IMR-90 (cell line): ENCODE data around the gene TRIM62. TPM values are rescaled to one million over a fixed set of nuclear protein-coding genes. Genes with fewer than 3 reads are reported as not detected.

Experiments used
- ATAC-seq: fragments of 200-7000 bp; cut with Tn5 transposase; 2 replicates; pipeline ENCODE4 v1.9.1; 2020; ENCODE audit warnings: low read depth, mild to moderate bottlenecking, moderate library complexity
- BruUV-seq: library from RNA; stranded (reverse); fragments of 400-500 nt; replicated peaks from 2 replicates; lab custom pipeline; 2021; lab: Mats Ljungman, UMichigan
- CTCF ChIA-PET: fragments of 300-600 bp; formaldehyde crosslinking; extraction: SDS; loops from one replicate; lab custom pipeline; 2021; ENCODE audit warnings: antibody characterized with exemption; lab: Yijun Ruan, JAX
- POLR2A ChIA-PET: fragments of 300-600 bp; sonication (Branson Sonifier 250); formaldehyde crosslinking; loops from one replicate; lab custom pipeline; 2022; ENCODE audit warnings: antibody characterized with exemption; ENCODE audit not compliant: unreplicated experiment; lab: Charles Lee
- DNase-seq: peaks from one replicate; pipeline ENCODE4 v3.0.0; 2013
- H2AFZ ChIP-seq: replicated peaks from 2 replicates; pipeline ENCODE3; 2013; ENCODE audit warnings: low read length, mild to moderate bottlenecking; ENCODE audit not compliant: poor library complexity
- H2AK5ac ChIP-seq: 2 replicates; pipeline ENCODE4 v1.6.1; 2013; ENCODE audit warnings: low read depth, low read length, inconsistent platforms
- H2AK9ac ChIP-seq: replicated peaks from 2 replicates; pipeline ENCODE3; 2013; ENCODE audit warnings: mild to moderate bottlenecking, low read depth, low read length, moderate library complexity; ENCODE audit not compliant: poor library complexity
- H2BK120ac ChIP-seq: 2 replicates; pipeline ENCODE4 v1.6.1; 2013; ENCODE audit warnings: low read depth, low read length, inconsistent platforms
- H2BK15ac ChIP-seq: 3 replicates; pipeline ENCODE4 v1.6.1; 2013; ENCODE audit warnings: low read depth, low read length, inconsistent platforms
- H2BK20ac ChIP-seq: 2 replicates; pipeline ENCODE4 v1.6.1; 2013; ENCODE audit warnings: low read depth, mild to moderate bottlenecking, inconsistent platforms, low read length, moderate library complexity
- H2BK5ac ChIP-seq: 2 replicates; pipeline ENCODE4 v1.6.1; 2013; ENCODE audit warnings: mild to moderate bottlenecking, low read depth, low read length, inconsistent platforms; ENCODE audit not compliant: poor library complexity, severe bottlenecking
- H3K14ac ChIP-seq: replicated peaks from 2 replicates; pipeline ENCODE4 v1.6.1; 2013; ENCODE audit warnings: low read depth, low read length, inconsistent platforms
- H3K18ac ChIP-seq: 2 replicates; pipeline ENCODE4 v1.6.1; 2013; ENCODE audit warnings: low read depth, low read length, control low read depth
- H3K23ac ChIP-seq: 2 replicates; pipeline ENCODE4 v1.6.1; 2013; ENCODE audit warnings: low read depth, low read length, inconsistent platforms
- H3K27ac ChIP-seq: 2 replicates; pipeline ENCODE4 v1.5.1; 2013; ENCODE audit warnings: mild to moderate bottlenecking, control low read depth, low read length; ENCODE audit not compliant: insufficient read depth
- H3K27me3 ChIP-seq: 2 replicates; pipeline ENCODE4 v1.6.1; 2013; ENCODE audit warnings: low read length; ENCODE audit not compliant: control insufficient read depth, insufficient read depth
- H3K36me3 ChIP-seq: 2 replicates; pipeline ENCODE4 v1.6.1; 2013; ENCODE audit warnings: low read length, mixed read lengths; ENCODE audit not compliant: control insufficient read depth, insufficient read depth
- H3K4ac ChIP-seq: 2 replicates; pipeline ENCODE4 v1.6.1; 2013; ENCODE audit warnings: low read depth, low read length, inconsistent platforms
- H3K4me1 ChIP-seq: 2 replicates; pipeline ENCODE4 v1.6.1; 2013; ENCODE audit warnings: low read length, mixed read lengths; ENCODE audit not compliant: control insufficient read depth, insufficient read depth
- H3K4me2 ChIP-seq: 2 replicates; pipeline ENCODE4 v1.6.1; 2013; ENCODE audit warnings: low read depth, mild to moderate bottlenecking, control low read depth, low read length, moderate library complexity
- H3K4me3 ChIP-seq: 2 replicates; pipeline ENCODE4 v1.5.1; 2013; ENCODE audit warnings: low read depth, mild to moderate bottlenecking, control low read depth, low read length, moderate library complexity; ENCODE audit not compliant: insufficient read depth
- H3K56ac ChIP-seq: 2 replicates; pipeline ENCODE4 v1.6.1; 2013; ENCODE audit warnings: low read length, inconsistent platforms; ENCODE audit not compliant: insufficient read depth; ENCODE audit errors: extremely low read depth
- H3K79me1 ChIP-seq, 2 experiments: 2 replicates each; pipeline ENCODE4 v1.6.1; 2013; ENCODE audit warnings: low read length in 2 of 2, inconsistent platforms in 1 of 2, low read depth in 1 of 2
- H3K9ac ChIP-seq: 2 replicates; pipeline ENCODE4 v1.6.1; 2013; ENCODE audit warnings: low read depth, low read length, control low read depth
- H3K9me1 ChIP-seq: 2 replicates; pipeline ENCODE4 v1.6.1; 2013; ENCODE audit warnings: low read length, inconsistent platforms; ENCODE audit not compliant: insufficient read depth
- H3K9me3 ChIP-seq: 2 replicates; pipeline ENCODE4 v1.6.1; 2013; ENCODE audit warnings: low read length; ENCODE audit not compliant: control insufficient read depth, insufficient read depth
- H4K20me1 ChIP-seq: 2 replicates; pipeline ENCODE4 v1.6.1; 2013; ENCODE audit warnings: low read length, inconsistent platforms; ENCODE audit not compliant: insufficient read depth
- H4K5ac ChIP-seq: 2 replicates; pipeline ENCODE4 v1.6.1; 2013; ENCODE audit warnings: mild to moderate bottlenecking, low read depth, low read length, control low read depth
- H4K8ac ChIP-seq, 2 experiments: 2 replicates each; pipeline ENCODE4 v1.6.1; 2013; ENCODE audit warnings: low read depth in 2 of 2, low read length in 2 of 2, control low read depth in 1 of 2, inconsistent platforms in 1 of 2
- H4K91ac ChIP-seq: 2 replicates; pipeline ENCODE4 v1.6.1; 2013; ENCODE audit warnings: low read depth, low read length, inconsistent platforms; ENCODE audit not compliant: insufficient read depth
- CHD1 ChIP-seq: IDR thresholded peaks from 2 replicates; pipeline ENCODE4 v1.6.1; 2012; ENCODE audit warnings: low read depth, low read length, improper control_type of control experiment
- FOS ChIP-seq: fragments of 150-350 bp; IDR thresholded peaks from 2 replicates; pipeline ENCODE4 v1.6.1; 2016; ENCODE audit warnings: low read depth, low read length
- MAFK ChIP-seq: IDR thresholded peaks from 2 replicates; pipeline ENCODE4 v1.6.1; 2012; ENCODE audit warnings: low read depth, low read length, improper control_type of control experiment
- NFE2L2 ChIP-seq: fragments of 150-350 bp; IDR thresholded peaks from 2 replicates; pipeline ENCODE4 v1.6.1; 2016; ENCODE audit warnings: low read depth, mild to moderate bottlenecking, low read length
- RFX5 ChIP-seq: IDR thresholded peaks from 2 replicates; pipeline ENCODE4 v1.8.0; 2012; ENCODE audit warnings: low read depth, mild to moderate bottlenecking, low read length, moderate library complexity
- WGBS, 2 experiments: methylation state at CpG; one replicate each; pipeline versions ENCODE4 v1.1.5 to v1.1.7; 2013; ENCODE audit warnings: missing lambda C conversion rate in 2 of 2; ENCODE audit not compliant: insufficient read length in 1 of 2; ENCODE audit errors: extremely low coverage in 2 of 2; 5-methylcytosine and 5-hydroxymethylcytosine counted together
- dilution Hi-C: fragments of 300-500 bp; cut with HindIII; formaldehyde crosslinking; loops from one replicate; pipeline ENCODE4 v1.14.3; 2018; ENCODE audit warnings: low sequenced_read_pairs; ENCODE audit not compliant: unreplicated experiment
- in situ Hi-C: fragments of 300-500 bp; cut with MboI; formaldehyde crosslinking; loops from 3 replicates; pipeline ENCODE4 v1.14.3; 2019; ENCODE audit warnings: low sequenced_read_pairs, inconsistent platforms, mixed read lengths
- intact Hi-C: fragments of 100-400 bp; cut with micrococcal nuclease; formaldehyde crosslinking; loops from 2 replicates; pipeline ENCODE4 v1.10.0; 2022
- polyA plus RNA-seq, 3 experiments: library from polyadenylated mRNA; depleted of rRNA; stranded (reverse); fragments of >200 nt; gene quantifications; 2 replicates each; pipeline ENCODE4 v1.2.3, GENCODE V29; 2012; ENCODE audit warnings: low replicate concordance in 1 of 3
- total RNA-seq: library from RNA; depleted of rRNA; stranded (reverse); fragments of >200 nt; gene quantifications from 2 replicates; pipeline ENCODE4 v1.2.3, GENCODE V29; 2012
- TF ChIP-seq, protein P1 (sequence below): fragments of 150-350 bp; IDR thresholded peaks from 2 replicates; pipeline ENCODE4 v1.6.1; 2016; ENCODE audit warnings: low read depth, mild to moderate bottlenecking, low read length, moderate library complexity, borderline replicate concordance

TRIM62 gene
- total and polyA plus RNA-seq, 2 of the 4 experiments (the other 2 are of a cell fraction) = 3.0 to 11.1 TPM

DNA sequence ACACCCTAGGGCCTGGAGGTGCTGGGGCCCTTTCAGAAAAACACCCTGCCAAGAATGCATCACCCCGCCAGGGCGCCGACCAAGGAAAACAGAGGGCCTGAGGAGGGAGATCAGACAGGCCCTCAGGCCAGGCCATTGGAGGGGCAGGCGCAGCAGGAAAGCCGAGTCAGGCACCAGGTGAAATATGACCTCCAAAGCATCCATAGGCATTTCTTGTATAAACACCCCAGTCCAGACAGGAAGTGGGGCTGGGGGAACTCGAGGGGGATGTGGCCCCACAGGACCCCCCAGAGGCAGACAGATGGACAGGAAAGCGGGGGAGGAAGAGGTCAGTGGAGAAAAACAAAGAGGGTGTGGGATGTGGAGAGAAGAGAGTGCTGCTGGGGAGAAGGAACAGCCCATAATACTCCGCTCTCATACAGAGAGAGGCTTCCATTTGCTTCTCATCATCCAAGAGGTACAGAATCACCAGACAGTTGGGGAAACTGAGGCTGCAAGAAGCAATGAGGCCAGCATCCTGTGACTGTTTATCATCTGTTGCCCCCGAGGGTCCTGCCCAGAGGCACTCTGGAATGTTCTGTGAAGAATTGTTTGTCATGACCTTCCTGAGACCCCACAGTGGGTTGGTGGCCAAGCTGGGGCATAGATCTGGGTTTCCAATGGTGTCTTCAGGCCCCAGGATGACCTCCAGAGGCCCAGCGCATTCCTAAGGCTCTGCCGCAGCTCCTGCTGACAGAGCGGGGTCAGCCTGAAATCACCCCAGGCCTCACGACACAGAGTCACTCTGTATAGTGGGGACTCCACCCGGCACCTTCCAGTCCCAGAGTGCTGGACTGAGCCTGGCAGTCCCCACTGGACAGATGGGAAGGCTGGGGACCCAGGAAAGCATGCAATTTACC is 18.0 kb downstream of the TRIM62 start (continued):
- TF ChIP-seq, protein P1, sequence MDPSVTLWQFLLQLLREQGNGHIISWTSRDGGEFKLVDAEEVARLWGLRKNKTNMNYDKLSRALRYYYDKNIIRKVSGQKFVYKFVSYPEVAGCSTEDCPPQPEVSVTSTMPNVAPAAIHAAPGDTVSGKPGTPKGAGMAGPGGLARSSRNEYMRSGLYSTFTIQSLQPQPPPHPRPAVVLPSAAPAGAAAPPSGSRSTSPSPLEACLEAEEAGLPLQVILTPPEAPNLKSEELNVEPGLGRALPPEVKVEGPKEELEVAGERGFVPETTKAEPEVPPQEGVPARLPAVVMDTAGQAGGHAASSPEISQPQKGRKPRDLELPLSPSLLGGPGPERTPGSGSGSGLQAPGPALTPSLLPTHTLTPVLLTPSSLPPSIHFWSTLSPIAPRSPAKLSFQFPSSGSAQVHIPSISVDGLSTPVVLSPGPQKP = no peak

DNA sequence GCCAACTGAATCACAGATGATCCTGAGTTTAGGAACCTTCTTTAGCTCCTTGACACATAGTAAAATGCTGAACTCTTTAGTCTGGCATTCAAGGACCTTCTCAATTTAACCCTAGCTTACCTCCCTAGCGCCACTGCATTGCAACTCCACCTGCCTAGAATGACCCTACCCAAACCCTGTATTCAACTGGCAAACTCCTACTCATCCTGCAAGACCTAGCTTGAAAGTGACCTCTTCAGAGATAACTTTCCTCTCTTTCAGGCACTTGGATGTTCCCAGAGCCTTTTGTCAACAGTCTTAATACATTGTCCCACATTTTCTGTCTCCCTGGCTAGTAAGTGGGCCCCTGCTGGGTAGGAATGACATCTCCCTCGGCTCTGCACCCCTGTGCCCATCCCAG is 19.7 kb downstream of the TRIM62 start:
- TF ChIP-seq CHD1 = no peak
- no peak for TF ChIP-seq RFX5
- no peak for TF ChIP-seq FOS
- no peak for TF ChIP-seq MAFK
- TF ChIP-seq, protein P1 = no peak
- no peak for TF ChIP-seq NFE2L2
- H3K9me1 ChIP-seq = peaks cover 32% of the 10 kb centered on the region
- H3K27ac ChIP-seq = no peak overlapping the region; the same call in 1 of the 2 replicates
- intact Hi-C loops = no loop called here
- H3K18ac ChIP-seq = peak overlapping the region; percentile 60; the same call in 1 of the 2 replicates
- in situ Hi-C loops = no loop called here
- H3K9me3 ChIP-seq = no peaks in the 10 kb centered on the region
- no peak overlapping the region for H3K4me2 ChIP-seq
- no peaks in the 10 kb centered on the region for H3K27me3 ChIP-seq
- peak overlapping the region; percentile 71 for H2BK120ac ChIP-seq
- H4K91ac ChIP-seq = peak overlapping the region; percentile 34
- H3K23ac ChIP-seq = peak overlapping the region; percentile 46; the same call in 1 of the 2 replicates
- no peak overlapping the region for H3K4me3 ChIP-seq
- no peaks in the 10 kb centered on the region for H4K20me1 ChIP-seq
- peak overlapping the region; percentile 85 to 89; a peak in 2 of 4 replicates for H4K8ac ChIP-seq
- H2BK5ac ChIP-seq = peak overlapping the region; percentile 27
- H3K9ac ChIP-seq = no peak overlapping the region
- ChIA-PET POLR2A (no interaction called here), CTCF (no interaction called here)
- dilution Hi-C loops = no loop called here
- H2AK9ac ChIP-seq = no peak overlapping the region
- peaks cover 24% of the 10 kb centered on the region for H3K4me1 ChIP-seq
- H3K36me3 ChIP-seq = peaks cover 15% of the 10 kb centered on the region
- H3K79me1 ChIP-seq = peaks cover 5 to 37% of the 10 kb centered on the region in 2 experiments; a peak in 3 of 4 replicates
- DNase-seq = no peak
- no peak overlapping the region for H3K56ac ChIP-seq
- peak overlapping the region; percentile 87 for H2AK5ac ChIP-seq
- H3K4ac ChIP-seq = peak overlapping the region; percentile 69
- 100% methylated on average over 1 of the region's 2 CpGs; no CpG with 5 or more reads in 1 of the 2 experiments for WGBS, 2 experiments
- peak overlapping the region; percentile 46; the same call in 2 of the 3 replicates for H2BK15ac ChIP-seq
- BruUV-seq = no TSS peak
- peak overlapping the region; percentile 35 for H2BK20ac ChIP-seq
- H3K14ac ChIP-seq = peak overlapping the region; percentile 10
- H2AFZ ChIP-seq = no peak overlapping the region
- no peak for ATAC-seq
- H4K5ac ChIP-seq = peak overlapping the region; percentile 94
